ENCODE results near the gene DNMT3A.

Gene DNMT3A

GRCh38 chr2:25341753-25342371 lies at the start of gene DNMT3A:
Gene DNMT3A, minus strand, starts transcription at chr2:25341925. Its CDS starts 27,941 bp downstream, at chr2:25313984.
- no peak for DNase-seq (ENCODE audit: low read depth)

GRCh38 chr2:25389161-25389560 lies 47.4 kb upstream of the DNMT3A start:
- DNase-seq (ENCODE audit: low read depth) = no peak

GRCh38 chr2:25388491-25388890 lies 46.8 kb upstream of the DNMT3A start:
- DNase-seq (ENCODE audit: low read depth) = no peak

- DNase-seq (ENCODE audit: low read depth) = no peak
Measured at GRCh38 chr2:25387876-25388449, 46.2 kb upstream of the DNMT3A start.

GRCh38 chr2:25386971-25387875 lies 45.5 kb upstream of the DNMT3A start:
- no peak for DNase-seq (ENCODE audit: low read depth)

- no peak for DNase-seq (ENCODE audit: low read depth)
Measured at GRCh38 chr2:25385910-25386309, 44.2 kb upstream of the DNMT3A start.

GRCh38 chr2:25383806-25384205 lies 42.1 kb upstream of the DNMT3A start:
- no peak for DNase-seq (ENCODE audit: low read depth)

- no peak for DNase-seq (ENCODE audit: low read depth)
Measured at GRCh38 chr2:25381502-25381901, 39.8 kb upstream of the DNMT3A start.

- no peak for DNase-seq (ENCODE audit: low read depth)
Measured at GRCh38 chr2:25380586-25381375, 39.1 kb upstream of the DNMT3A start.

GRCh38 chr2:25380023-25380422 lies 38.3 kb upstream of the DNMT3A start:
- DNase-seq (ENCODE audit: low read depth) = no peak

- no peak for DNase-seq (ENCODE audit: low read depth)
Measured at GRCh38 chr2:25379535-25379934, 37.8 kb upstream of the DNMT3A start.

- DNase-seq (ENCODE audit: low read depth) = no peak
Measured at GRCh38 chr2:25378731-25379490, 37.2 kb upstream of the DNMT3A start.

- DNase-seq (ENCODE audit: low read depth) = no peak
Measured at GRCh38 chr2:25377822-25378421, 36.2 kb upstream of the DNMT3A start.

GRCh38 chr2:25376750-25377621 lies 35.3 kb upstream of the DNMT3A start:
- DNase-seq (ENCODE audit: low read depth) = peak; percentile 81

- DNase-seq (ENCODE audit: low read depth) = no peak
Measured at GRCh38 chr2:25375989-25376545, 34.3 kb upstream of the DNMT3A start.

- DNase-seq (ENCODE audit: low read depth) = no peak
Measured at GRCh38 chr2:25375371-25375988, 33.8 kb upstream of the DNMT3A start.

- no peak for DNase-seq (ENCODE audit: low read depth)
Measured at GRCh38 chr2:25374827-25375226, 33.1 kb upstream of the DNMT3A start.

GRCh38 chr2:25374411-25374810 lies 32.7 kb upstream of the DNMT3A start:
- DNase-seq (ENCODE audit: low read depth) = no peak

- no peak for DNase-seq (ENCODE audit: low read depth)
Measured at GRCh38 chr2:25373269-25373981, 31.7 kb upstream of the DNMT3A start.
